KG1 (cell line): ENCODE results near the gene IGF1R.

Source experiments
- DNase-seq: peaks from one replicate; lab custom pipeline; 2025; lab: John Stamatoyannopoulos, UW

IGF1R gene

GRCh38 chr15:98745650-98746374 lies 97.5 kb downstream of the IGF1R start:
- no peak for DNase-seq

- no peak for DNase-seq
Observed at GRCh38 chr15:98746375-98747155, 98.2 kb downstream of the IGF1R start.

- DNase-seq, result no peak
Observed at GRCh38 chr15:98751767-98752166, 103.4 kb downstream of the IGF1R start.

GRCh38 chr15:98753726-98754656 lies 105.7 kb downstream of the IGF1R start:
- DNase-seq, result no peak

- no peak for DNase-seq
Observed at GRCh38 chr15:98754657-98755022, 106.3 kb downstream of the IGF1R start.

GRCh38 chr15:98755138-98755537 lies 106.8 kb downstream of the IGF1R start:
- DNase-seq, result no peak

GRCh38 chr15:98755781-98756180 lies 107.4 kb downstream of the IGF1R start:
- no peak for DNase-seq

GRCh38 chr15:98758224-98758623 lies 109.9 kb downstream of the IGF1R start:
- no peak for DNase-seq

GRCh38 chr15:98759277-98759676 lies 110.9 kb downstream of the IGF1R start:
- DNase-seq, result no peak

- no peak for DNase-seq
Observed at GRCh38 chr15:98760112-98760826, 111.9 kb downstream of the IGF1R start.

GRCh38 chr15:98760975-98761374 lies 112.6 kb downstream of the IGF1R start:
- no peak for DNase-seq

GRCh38 chr15:98763179-98763578 lies 114.8 kb downstream of the IGF1R start:
- DNase-seq, result no peak

- DNase-seq, result no peak
Observed at GRCh38 chr15:98764291-98764690, 116.0 kb downstream of the IGF1R start.

GRCh38 chr15:98765610-98766009 lies 117.3 kb downstream of the IGF1R start:
- DNase-seq, result no peak

- no peak for DNase-seq
Observed at GRCh38 chr15:98767692-98768091, 119.4 kb downstream of the IGF1R start.

GRCh38 chr15:98769867-98770266 lies 121.5 kb downstream of the IGF1R start:
- DNase-seq, result no peak

GRCh38 chr15:98770984-98771383 lies 122.6 kb downstream of the IGF1R start:
- DNase-seq, result no peak

GRCh38 chr15:98771541-98771940 lies 123.2 kb downstream of the IGF1R start:
- DNase-seq, result no peak

GRCh38 chr15:98772895-98773294 lies 124.6 kb downstream of the IGF1R start:
- DNase-seq, result no peak

GRCh38 chr15:98773616-98774015 lies 125.3 kb downstream of the IGF1R start:
- no peak for DNase-seq

GRCh38 chr15:98774756-98775497 lies 126.6 kb downstream of the IGF1R start:
- no peak for DNase-seq
